ENCODE data around the gene PPM1N. TPM values are rescaled to one million over a fixed set of nuclear protein-coding genes. Genes with fewer than 3 reads are reported as not detected.
A peak's percentile ranks its signal among the peaks of the same experiment; 100 is the strongest.

Gene PPM1N
- total RNA-seq, 1 experiment from 2014 or later, result 5.0 TPM

- H3K4me1 Mint-ChIP-seq (ENCODE audit: low read depth, unreplicated experiment), result peaks cover 36% of the 10 kb centered on the region
- peaks cover 98% of the 10 kb centered on the region for H3K36me3 Mint-ChIP-seq (ENCODE audit: insufficient read depth, unreplicated experiment)
- DNase-seq, result peak; percentile 90
- H3K4me3 Mint-ChIP-seq (ENCODE audit: low read depth, unreplicated experiment), result no peak overlapping the region
- peak overlapping the region; percentile 41 for H3K27ac Mint-ChIP-seq (ENCODE audit: unreplicated experiment)
- no TSS peak for BruUV-seq (replicated peaks)
- H3K27me3 Mint-ChIP-seq (ENCODE audit: unreplicated experiment), result no peaks in the 10 kb centered on the region
- intact Hi-C loops (cut with micrococcal nuclease; ENCODE audit: unreplicated experiment), result loop anchor here (1.0 to 2.0 kb wide), 2 partner anchors 47 to 119 kb away; no protein-coding TSS in a partner anchor
- CTCF ChIA-PET, result interaction anchor here (1.0 kb wide), 1 partner anchor 119 kb away, joined by 3 read pairs; no protein-coding TSS in a partner anchor
- H3K9me3 Mint-ChIP-seq (ENCODE audit: low read depth, unreplicated experiment), result no peaks in the 10 kb centered on the region
- peak; percentile 90 for TF ChIP-seq CTCF (IDR thresholded peaks at IDR 0.05; ENCODE audit: unreplicated experiment)
Observed at GRCh38 chr19:45523642-45524256, 25.5 kb downstream of the PPM1N start.

- DNase-seq, result no peak
- no TSS peak for BruUV-seq (replicated peaks)
- H3K4me3 Mint-ChIP-seq (ENCODE audit: low read depth, unreplicated experiment), result no peak overlapping the region
- no peaks in the 10 kb centered on the region for H3K9me3 Mint-ChIP-seq (ENCODE audit: low read depth, unreplicated experiment)
- peak overlapping the region; percentile 62 for H3K27ac Mint-ChIP-seq (ENCODE audit: unreplicated experiment)
- H3K36me3 Mint-ChIP-seq (ENCODE audit: insufficient read depth, unreplicated experiment), result peaks cover 98% of the 10 kb centered on the region
- H3K27me3 Mint-ChIP-seq (ENCODE audit: unreplicated experiment), result no peaks in the 10 kb centered on the region
- CTCF ChIA-PET, result interaction anchor here (0.7 to 1.0 kb wide), 2 partner anchors 13 to 118 kb away, joined by 3 read pairs; no protein-coding TSS in a partner anchor
- peaks cover 36% of the 10 kb centered on the region for H3K4me1 Mint-ChIP-seq (ENCODE audit: low read depth, unreplicated experiment)
- intact Hi-C loops (cut with micrococcal nuclease; ENCODE audit: unreplicated experiment), result no loop called here
- no peak for TF ChIP-seq CTCF (IDR thresholded peaks at IDR 0.05; ENCODE audit: unreplicated experiment)
Observed at GRCh38 chr19:45524575-45525129, 26.4 kb downstream of the PPM1N start.

GRCh38 chr19:45526143-45526542 is 27.9 kb downstream of the PPM1N start:
- CTCF ChIA-PET, result interaction anchor here (1.4 kb wide), 1 partner anchor 51 kb away, joined by 4 read pairs; no protein-coding TSS in a partner anchor
- intact Hi-C loops (cut with micrococcal nuclease; ENCODE audit: unreplicated experiment), result no loop called here
- Mint-ChIP-seq H3K27me3 (ENCODE audit: unreplicated experiment) (no peaks in the 10 kb centered on the region), H3K36me3 (ENCODE audit: insufficient read depth, unreplicated experiment) (peaks cover 89% of the 10 kb centered on the region), H3K9me3 (ENCODE audit: low read depth, unreplicated experiment) (no peaks in the 10 kb centered on the region), H3K27ac (ENCODE audit: unreplicated experiment) (peak overlapping the region; percentile 49), H3K4me3 (ENCODE audit: low read depth, unreplicated experiment) (no peak overlapping the region), H3K4me1 (ENCODE audit: low read depth, unreplicated experiment) (peaks cover 24% of the 10 kb centered on the region)
- no peak for TF ChIP-seq CTCF (IDR thresholded peaks at IDR 0.05; ENCODE audit: unreplicated experiment)
- TSS peak; percentile 18 for BruUV-seq (replicated peaks)
- peak; percentile 70 for DNase-seq

- Mint-ChIP-seq H3K4me1 (ENCODE audit: low read depth, unreplicated experiment) (peaks cover 22% of the 10 kb centered on the region), H3K4me3 (ENCODE audit: low read depth, unreplicated experiment) (no peak overlapping the region), H3K27ac (ENCODE audit: unreplicated experiment) (peak overlapping the region; percentile 49), H3K27me3 (ENCODE audit: unreplicated experiment) (no peaks in the 10 kb centered on the region), H3K36me3 (ENCODE audit: insufficient read depth, unreplicated experiment) (peaks cover 87% of the 10 kb centered on the region), H3K9me3 (ENCODE audit: low read depth, unreplicated experiment) (peaks cover 3% of the 10 kb centered on the region)
- DNase-seq, result no peak
- CTCF ChIA-PET, result interaction anchor here (0.6 to 1.4 kb wide), 3 partner anchors 16 to 115 kb away, joined by 3 to 19 read pairs (median 4); no protein-coding TSS in a partner anchor
- BruUV-seq (replicated peaks), result no TSS peak
- intact Hi-C loops (cut with micrococcal nuclease; ENCODE audit: unreplicated experiment), result no loop called here
- no peak for TF ChIP-seq CTCF (IDR thresholded peaks at IDR 0.05; ENCODE audit: unreplicated experiment)
Observed at GRCh38 chr19:45526971-45527370, 28.7 kb downstream of the PPM1N start.

Measured in Calu3 (cell line).